SK-N-SH treated with all-trans-retinoic acid at 6 μM for 48 hours (cell line): ENCODE results near the gene CAPN12.
"Not testable (repeated sequence)": the region's sequence is repeated elsewhere in the genome, so short reads cannot be mapped to it uniquely, and the experiment has no call there.

Experiments
- ATAC-seq: fragments of 200-7000 bp; cut with Tn5 transposase; 3 replicates; pipeline ENCODE4 v1.9.1; 2020; ENCODE audit warnings: mild to moderate bottlenecking, moderate library complexity
- ARNTL ChIP-seq: fragments of 450-650 bp; formaldehyde crosslinking; IDR thresholded peaks from 2 replicates; pipeline ENCODE4 v1.5.0; 2020; ENCODE audit warnings: low read depth, mild to moderate bottlenecking, moderate library complexity, borderline replicate concordance
- BACH2 ChIP-seq: fragments of 250-450 bp; sonication (Bioruptor Pico); IDR thresholded peaks from 2 replicates; pipeline ENCODE4 v1.9.0; 2021; ENCODE audit warnings: mild to moderate bottlenecking, borderline replicate concordance
- CSDC2 ChIP-seq: fragments of 250-450 bp; sonication (Bioruptor Pico); IDR thresholded peaks from 2 replicates; pipeline ENCODE4 v1.5.0; 2020; ENCODE audit warnings: mild to moderate bottlenecking, moderate library complexity
- ESRRG ChIP-seq: fragments of 250-450 bp; sonication (Bioruptor Pico); IDR thresholded peaks from 2 replicates; pipeline ENCODE4 v1.6.1; 2021; ENCODE audit warnings: mild to moderate bottlenecking
- GLIS3 ChIP-seq: fragments of 250-450 bp; sonication (Bioruptor Pico); IDR thresholded peaks from 2 replicates; pipeline ENCODE4 v1.5.0; 2020; ENCODE audit warnings: mild to moderate bottlenecking, moderate library complexity
- ISL1 ChIP-seq: fragments of 250-450 bp; sonication (Bioruptor Pico); IDR thresholded peaks from 2 replicates; pipeline ENCODE4 v2.1.2; 2022; ENCODE audit warnings: mild to moderate bottlenecking, moderate library complexity
- OSR1 ChIP-seq: fragments of 250-450 bp; sonication (Bioruptor Pico); IDR thresholded peaks from 2 replicates; pipeline ENCODE4 v1.8.0; 2022; ENCODE audit warnings: moderate library complexity, mild to moderate bottlenecking, inconsistent platforms
- PATZ1 ChIP-seq: fragments of 250-450 bp; sonication (Bioruptor Pico); IDR thresholded peaks from 2 replicates; pipeline ENCODE4 v1.8.0; 2020; ENCODE audit warnings: mild to moderate bottlenecking, moderate library complexity, borderline replicate concordance
- POU6F1 ChIP-seq: fragments of 250-450 bp; sonication (Bioruptor Pico); IDR thresholded peaks from 2 replicates; pipeline ENCODE4 v1.8.0; 2021; ENCODE audit warnings: low read depth, mild to moderate bottlenecking, moderate library complexity, borderline replicate concordance
- PPARA ChIP-seq: fragments of 250-450 bp; sonication (Bioruptor Pico); IDR thresholded peaks from 2 replicates; pipeline ENCODE4 v1.5.0; 2020; ENCODE audit warnings: mild to moderate bottlenecking, borderline replicate concordance
- RARB ChIP-seq: fragments of 250-450 bp; sonication (Bioruptor Pico); IDR thresholded peaks from 2 replicates; pipeline ENCODE4 v1.8.0; 2021; ENCODE audit warnings: mild to moderate bottlenecking, moderate library complexity
- TCF4 ChIP-seq: fragments of 250-450 bp; sonication (Bioruptor Pico); IDR thresholded peaks from 2 replicates; pipeline ENCODE4 v1.8.0; 2021; ENCODE audit warnings: mild to moderate bottlenecking, moderate library complexity, borderline replicate concordance
- TOX ChIP-seq: fragments of 250-450 bp; sonication (Bioruptor Pico); IDR thresholded peaks from 2 replicates; pipeline ENCODE4 v1.8.0; 2021; ENCODE audit warnings: mild to moderate bottlenecking, moderate library complexity, borderline replicate concordance
- TSHZ2 ChIP-seq: fragments of 250-450 bp; sonication (Bioruptor Pico); IDR thresholded peaks from 2 replicates; pipeline ENCODE4 v1.5.0; 2020; ENCODE audit warnings: mild to moderate bottlenecking, moderate library complexity
- ZC3H10 ChIP-seq: fragments of 250-450 bp; sonication (Bioruptor Pico); IDR thresholded peaks from 2 replicates; pipeline ENCODE4 v1.5.1; 2021; ENCODE audit warnings: mild to moderate bottlenecking, moderate library complexity
- ZFP3 ChIP-seq: fragments of 250-450 bp; sonication (Bioruptor Pico); IDR thresholded peaks from 2 replicates; pipeline ENCODE4 v1.5.0; 2020; ENCODE audit warnings: mild to moderate bottlenecking, moderate library complexity
- ZFP30 ChIP-seq: fragments of 450-650 bp; formaldehyde crosslinking; IDR thresholded peaks from 2 replicates; pipeline ENCODE4 v1.5.0; 2022; ENCODE audit warnings: mild to moderate bottlenecking, moderate library complexity
- ZNF565 ChIP-seq: fragments of 450-650 bp; formaldehyde crosslinking; conservative IDR thresholded peaks from 2 replicates; pipeline ENCODE4 v1.5.0; 2020; ENCODE audit warnings: low read depth, mild to moderate bottlenecking, moderate library complexity
- ZNF70 ChIP-seq: fragments of 450-650 bp; formaldehyde crosslinking; IDR thresholded peaks from 2 replicates; pipeline ENCODE4 v1.5.0; 2020; ENCODE audit warnings: mild to moderate bottlenecking, moderate library complexity
- ZNF8 ChIP-seq: fragments of 450-650 bp; formaldehyde crosslinking; IDR thresholded peaks from 2 replicates; pipeline ENCODE4 v1.5.0; 2020; ENCODE audit warnings: mild to moderate bottlenecking, moderate library complexity
- TF ChIP-seq, protein P1 (sequence below): fragments of 250-450 bp; sonication (Bioruptor Pico); IDR thresholded peaks from 2 replicates; pipeline ENCODE4 v1.5.1; 2020; ENCODE audit warnings: low read depth, mild to moderate bottlenecking, moderate library complexity

Gene CAPN12

GRCh38 chr19:38766276-38767047, 22.2 kb upstream of the CAPN12 start (continued):
- no peak for TF ChIP-seq GLIS3 (CRISPR knock-in tag)
- TF ChIP-seq TOX, result no peak
- TF ChIP-seq PATZ1 (CRISPR knock-in tag), result no peak
- no peak for TF ChIP-seq RARB

DNA sequence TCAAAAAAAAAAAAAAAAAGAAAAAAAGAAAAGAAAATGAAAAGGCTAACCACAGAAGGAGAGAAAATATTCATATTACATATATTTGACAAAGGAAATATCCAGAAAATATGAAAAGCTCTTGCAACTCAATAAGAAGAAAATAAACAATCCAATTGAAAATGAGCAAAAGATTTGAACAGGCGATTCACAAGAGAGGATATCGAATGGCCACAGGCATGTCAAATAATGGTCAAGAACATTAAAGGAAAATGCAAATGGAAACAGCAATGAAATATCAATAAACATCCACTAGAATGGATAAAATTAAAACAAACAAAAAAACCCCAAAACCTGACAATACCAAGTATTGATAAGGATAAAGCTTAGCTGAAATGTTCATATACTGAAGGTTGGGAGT, 20.9 kb upstream of the CAPN12 start:
- ATAC-seq, result no peak
- TF ChIP-seq ISL1 (no peak), BACH2 (CRISPR knock-in tag) (no peak), PATZ1 (CRISPR knock-in tag) (no peak), CSDC2 (CRISPR knock-in tag) (no peak), RARB (no peak), ARNTL (CRISPR knock-in tag) (no peak), ESRRG (CRISPR knock-in tag) (no peak), PPARA (no peak), GLIS3 (CRISPR knock-in tag) (no peak), POU6F1 (CRISPR knock-in tag) (no peak), OSR1 (CRISPR knock-in tag) (no peak), ZNF70 (CRISPR knock-in tag) (no peak)

- no peak for ATAC-seq
Measured at GRCh38 chr19:38763795-38764220, 19.5 kb upstream of the CAPN12 start.

GRCh38 chr19:38761884-38762389, 17.7 kb upstream of the CAPN12 start:
- ATAC-seq, result not testable (repeated sequence)

More at GRCh38 chr19:38763795-38764220, 19.5 kb upstream of the CAPN12 start:
- TF ChIP-seq TCF4, result no peak

DNA sequence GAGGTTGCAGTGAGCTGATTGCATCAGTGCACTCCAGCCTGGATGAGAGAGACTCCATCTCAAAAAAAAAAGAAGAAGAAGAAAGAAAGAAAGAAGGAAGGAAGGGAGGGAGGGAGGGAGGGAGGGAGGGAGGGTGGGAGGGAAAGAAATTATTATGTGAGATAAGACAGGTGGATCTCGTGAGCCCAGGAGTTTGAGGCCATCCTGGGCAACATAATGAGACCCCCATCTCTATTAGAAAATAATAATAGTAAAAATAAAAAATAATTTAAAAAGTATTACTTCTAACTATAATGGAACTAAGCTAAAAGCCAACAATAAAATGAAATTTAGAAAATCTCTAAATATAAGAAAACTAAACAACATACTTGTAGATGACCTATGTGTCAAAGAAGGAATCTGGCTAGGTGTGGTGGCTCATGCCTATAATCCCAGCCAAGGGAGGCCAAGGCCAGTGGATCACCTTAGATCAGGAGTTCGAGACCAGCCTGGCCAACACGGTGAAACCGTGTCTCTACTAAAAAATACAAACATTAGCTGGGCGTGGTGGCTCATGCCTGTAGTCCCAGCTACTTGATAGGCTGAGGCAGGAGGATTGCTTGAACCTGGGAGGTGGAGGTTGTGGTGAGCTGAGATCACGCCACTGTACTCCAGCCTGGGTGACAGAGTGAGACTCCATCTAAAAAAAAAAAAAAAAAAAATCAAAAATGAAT, 16.7 kb upstream of the CAPN12 start:
- ATAC-seq, result not testable (repeated sequence)

DNA sequence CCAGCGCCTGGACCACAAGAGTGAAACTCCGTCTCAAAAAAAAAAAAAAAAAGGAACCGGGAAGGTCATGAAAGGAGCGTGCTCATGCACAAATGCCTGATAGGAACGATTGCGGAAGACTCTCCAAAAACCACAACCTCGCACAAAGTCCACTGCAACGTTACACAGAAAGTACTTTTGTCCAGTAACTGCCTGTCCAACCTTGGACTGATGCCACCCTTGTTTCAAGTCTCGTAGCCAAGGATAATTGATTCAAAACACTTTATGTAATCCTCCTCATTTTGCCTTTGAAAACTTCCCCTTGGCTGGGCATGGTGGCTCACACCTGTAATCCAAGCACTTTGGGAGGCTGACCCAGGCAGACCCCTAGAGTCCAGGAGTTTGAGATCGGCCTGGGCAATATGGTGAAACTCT, 15.3 kb upstream of the CAPN12 start:
- ATAC-seq, result no peak
- TF ChIP-seq ARNTL (CRISPR knock-in tag), result no peak
- no peak for TF ChIP-seq CSDC2 (CRISPR knock-in tag)
- no peak for TF ChIP-seq ZNF8
- TF ChIP-seq ZFP30 (CRISPR knock-in tag), result no peak
- no peak for TF ChIP-seq OSR1 (CRISPR knock-in tag)
- no peak for TF ChIP-seq ESRRG (CRISPR knock-in tag)
- TF ChIP-seq GLIS3 (CRISPR knock-in tag), result no peak
- no peak for TF ChIP-seq ZNF70 (CRISPR knock-in tag)
- no peak for TF ChIP-seq ZNF565 (CRISPR knock-in tag)
- TF ChIP-seq, protein P1, sequence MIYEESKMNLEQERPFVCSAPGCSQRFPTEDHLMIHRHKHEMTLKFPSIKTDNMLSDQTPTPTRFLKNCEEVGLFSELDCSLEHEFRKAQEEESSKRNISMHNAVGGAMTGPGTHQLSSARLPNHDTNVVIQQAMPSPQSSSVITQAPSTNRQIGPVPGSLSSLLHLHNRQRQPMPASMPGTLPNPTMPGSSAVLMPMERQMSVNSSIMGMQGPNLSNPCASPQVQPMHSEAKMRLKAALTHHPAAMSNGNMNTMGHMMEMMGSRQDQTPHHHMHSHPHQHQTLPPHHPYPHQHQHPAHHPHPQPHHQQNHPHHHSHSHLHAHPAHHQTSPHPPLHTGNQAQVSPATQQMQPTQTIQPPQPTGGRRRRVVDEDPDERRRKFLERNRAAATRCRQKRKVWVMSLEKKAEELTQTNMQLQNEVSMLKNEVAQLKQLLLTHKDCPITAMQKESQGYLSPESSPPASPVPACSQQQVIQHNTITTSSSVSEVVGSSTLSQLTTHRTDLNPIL (CRISPR knock-in tag), result no peak
- TF ChIP-seq ZFP3 (CRISPR knock-in tag), result no peak
- no peak for TF ChIP-seq ISL1
- no peak for TF ChIP-seq TSHZ2 (CRISPR knock-in tag)
- TF ChIP-seq ZC3H10 (CRISPR knock-in tag), result no peak
- TF ChIP-seq RARB, result no peak
- TF ChIP-seq TOX, result no peak
- no peak for TF ChIP-seq TCF4

GRCh38 chr19:38754196-38754595, 9.9 kb upstream of the CAPN12 start:
- not testable (repeated sequence) for ATAC-seq
